KMS-11 (cell line): Measurements from ENCODE around the gene DNAJA2.

Experiments used
- H2AFZ ChIP-seq: fragments of 200-600 bp; sonication (generic); 2 replicates; pipeline ENCODE4 v1.6.1; 2016; ENCODE audit warnings: antibody characterized with exemption, mixed run types, low read depth
- H3K27ac ChIP-seq: fragments of 200-600 bp; sonication (generic); 2 replicates; pipeline ENCODE4 v1.6.1; 2016; ENCODE audit warnings: mild to moderate bottlenecking, mixed run types
- H3K27me3 ChIP-seq: fragments of 200-600 bp; sonication (generic); 2 replicates; pipeline ENCODE4 v1.6.1; 2017; ENCODE audit warnings: mild to moderate bottlenecking, low read depth, mixed run types, moderate library complexity; ENCODE audit not compliant: insufficient read depth
- H3K36me3 ChIP-seq: fragments of 200-600 bp; sonication (generic); 2 replicates; pipeline ENCODE4 v1.6.1; 2017; ENCODE audit warnings: mild to moderate bottlenecking, mixed run types; ENCODE audit not compliant: insufficient read depth
- H3K4me1 ChIP-seq: fragments of 200-600 bp; sonication (generic); 2 replicates; pipeline ENCODE4 v1.6.1; 2016; ENCODE audit warnings: mild to moderate bottlenecking, low read depth, mixed run types; ENCODE audit not compliant: poor library complexity, severe bottlenecking
- H3K4me2 ChIP-seq: fragments of 200-600 bp; sonication (generic); 2 replicates; pipeline ENCODE4 v1.7.0; 2016; ENCODE audit warnings: mild to moderate bottlenecking, mixed run types
- H3K4me3 ChIP-seq: fragments of 200-600 bp; sonication (generic); IDR thresholded peaks from 2 replicates; pipeline ENCODE4 v1.6.1; 2017; ENCODE audit warnings: low read depth, low read length, mixed read lengths; ENCODE audit not compliant: insufficient read depth
- H3K79me2 ChIP-seq: fragments of 200-600 bp; sonication (generic); 2 replicates; pipeline ENCODE4 v1.6.1; 2016; ENCODE audit warnings: low read depth, mixed run types; ENCODE audit not compliant: insufficient read depth
- H3K9ac ChIP-seq: fragments of 200-600 bp; sonication (generic); 2 replicates; pipeline ENCODE4 v1.6.1; 2016; ENCODE audit warnings: mild to moderate bottlenecking, mixed run types
- H4K20me1 ChIP-seq: fragments of 200-600 bp; sonication (generic); 2 replicates; pipeline ENCODE4 v1.6.1; 2016; ENCODE audit warnings: mild to moderate bottlenecking, mixed run types; ENCODE audit not compliant: insufficient read depth
- TF ChIP-seq, protein P1 (sequence below): fragments of 200-600 bp; sonication (generic); conservative IDR thresholded peaks from 2 replicates; pipeline ENCODE4 v1.6.1; 2017; ENCODE audit warnings: low read depth, mild to moderate bottlenecking, antibody characterized with exemption, low read length, moderate library complexity, mixed read lengths

Gene DNAJA2

DNA sequence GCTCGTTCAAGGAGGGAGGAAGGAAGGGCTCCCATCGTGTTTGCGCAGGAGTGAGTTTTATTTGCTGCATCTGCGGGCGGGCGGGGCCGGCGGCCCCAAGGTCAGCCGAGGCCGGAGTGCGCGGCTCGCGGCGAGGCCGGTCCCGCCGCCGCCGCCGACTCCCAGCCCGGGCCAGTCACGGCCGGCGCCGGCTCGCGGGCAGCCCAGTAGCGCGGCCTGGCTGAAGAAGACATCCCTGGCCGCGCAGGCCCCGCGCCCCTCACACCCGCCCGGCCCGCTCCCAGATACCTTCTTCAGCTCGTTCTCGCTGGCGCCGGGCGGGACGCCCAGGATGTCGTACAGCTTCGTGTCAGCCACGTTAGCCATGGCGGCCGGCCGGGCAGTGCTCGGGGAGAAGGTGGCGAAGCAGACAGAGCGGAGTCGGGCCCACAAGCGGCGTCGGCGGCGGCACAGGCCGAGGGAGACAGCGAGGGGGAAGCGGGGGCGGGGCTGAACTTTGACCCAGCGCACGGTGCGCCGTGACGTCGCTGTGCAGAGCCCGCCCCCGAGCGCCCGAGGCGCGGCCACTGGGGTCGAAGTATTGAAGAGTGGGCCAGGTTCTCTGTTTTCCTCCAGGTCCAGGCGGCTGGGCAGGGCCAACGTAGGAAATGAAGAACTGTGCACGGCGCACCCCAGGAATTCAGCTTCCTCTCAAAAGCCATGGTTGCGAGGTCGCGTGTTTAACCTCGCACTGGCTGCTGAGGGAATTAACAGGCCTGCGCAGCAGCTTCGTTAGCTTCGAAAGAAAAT lies at the start of gene DNAJA2:
DNAJA2 (minus strand) TSS at position 468 of the 789 bp plus-strand sequence; CDS start at position 366, 102 bp downstream.
- TF ChIP-seq, protein P1, sequence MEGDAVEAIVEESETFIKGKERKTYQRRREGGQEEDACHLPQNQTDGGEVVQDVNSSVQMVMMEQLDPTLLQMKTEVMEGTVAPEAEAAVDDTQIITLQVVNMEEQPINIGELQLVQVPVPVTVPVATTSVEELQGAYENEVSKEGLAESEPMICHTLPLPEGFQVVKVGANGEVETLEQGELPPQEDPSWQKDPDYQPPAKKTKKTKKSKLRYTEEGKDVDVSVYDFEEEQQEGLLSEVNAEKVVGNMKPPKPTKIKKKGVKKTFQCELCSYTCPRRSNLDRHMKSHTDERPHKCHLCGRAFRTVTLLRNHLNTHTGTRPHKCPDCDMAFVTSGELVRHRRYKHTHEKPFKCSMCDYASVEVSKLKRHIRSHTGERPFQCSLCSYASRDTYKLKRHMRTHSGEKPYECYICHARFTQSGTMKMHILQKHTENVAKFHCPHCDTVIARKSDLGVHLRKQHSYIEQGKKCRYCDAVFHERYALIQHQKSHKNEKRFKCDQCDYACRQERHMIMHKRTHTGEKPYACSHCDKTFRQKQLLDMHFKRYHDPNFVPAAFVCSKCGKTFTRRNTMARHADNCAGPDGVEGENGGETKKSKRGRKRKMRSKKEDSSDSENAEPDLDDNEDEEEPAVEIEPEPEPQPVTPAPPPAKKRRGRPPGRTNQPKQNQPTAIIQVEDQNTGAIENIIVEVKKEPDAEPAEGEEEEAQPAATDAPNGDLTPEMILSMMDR = no peak
- peaks cover 6% of the 10 kb centered on the region; the same call in 1 of the 2 replicates for H3K36me3 ChIP-seq

GRCh38 chr16:47019568-47019967 lies 46.1 kb upstream of the DNAJA2 start:
- no peak overlapping the region for H3K9ac ChIP-seq
- H4K20me1 ChIP-seq = no peaks in the 10 kb centered on the region
- no peak overlapping the region for H3K4me3 ChIP-seq
- H2AFZ ChIP-seq = no peak overlapping the region
- no peak overlapping the region for H3K27ac ChIP-seq
- no peaks in the 10 kb centered on the region for H3K27me3 ChIP-seq
- TF ChIP-seq, protein P1 = no peak
- peaks cover 8% of the 10 kb centered on the region for H3K4me1 ChIP-seq
- no peaks in the 10 kb centered on the region for H3K79me2 ChIP-seq
- no peak overlapping the region for H3K4me2 ChIP-seq
- H3K36me3 ChIP-seq = no peaks in the 10 kb centered on the region

More for the DNA sequence above, at the start of gene DNAJA2:
- no peak within 1 kb of the TSS for H3K4me3 ChIP-seq
- H3K27ac ChIP-seq = peak within 1 kb of the TSS; percentile 96
- no peaks in the 10 kb centered on the region for H3K27me3 ChIP-seq
- peak within 1 kb of the TSS; percentile 58 for H2AFZ ChIP-seq
- H3K4me1 ChIP-seq = peaks cover 36% of the 10 kb centered on the region
- H4K20me1 ChIP-seq = peaks cover 9% of the 10 kb centered on the region; the same call in 1 of the 2 replicates
- H3K4me2 ChIP-seq = peak within 1 kb of the TSS; percentile 97
- H3K79me2 ChIP-seq = peaks cover 52% of the 10 kb centered on the region
- peak within 1 kb of the TSS; percentile 96 for H3K9ac ChIP-seq

GRCh38 chr16:47018223-47018891 lies 44.9 kb upstream of the DNAJA2 start:
- Histone ChIP-seq H4K20me1 (no peaks in the 10 kb centered on the region), H3K4me2 (no peak overlapping the region), H3K79me2 (no peaks in the 10 kb centered on the region), H3K4me3 (no peak overlapping the region), H3K4me1 (peaks cover 8% of the 10 kb centered on the region), H3K36me3 (no peaks in the 10 kb centered on the region), H2AFZ (peak overlapping the region; percentile 6; the same call in 1 of the 2 replicates), H3K27ac (no peak overlapping the region), H3K9ac (no peak overlapping the region), H3K27me3 (no peaks in the 10 kb centered on the region)
- TF ChIP-seq, protein P1 = peak; percentile 41; the same call in 1 of the 2 replicates

DNA sequence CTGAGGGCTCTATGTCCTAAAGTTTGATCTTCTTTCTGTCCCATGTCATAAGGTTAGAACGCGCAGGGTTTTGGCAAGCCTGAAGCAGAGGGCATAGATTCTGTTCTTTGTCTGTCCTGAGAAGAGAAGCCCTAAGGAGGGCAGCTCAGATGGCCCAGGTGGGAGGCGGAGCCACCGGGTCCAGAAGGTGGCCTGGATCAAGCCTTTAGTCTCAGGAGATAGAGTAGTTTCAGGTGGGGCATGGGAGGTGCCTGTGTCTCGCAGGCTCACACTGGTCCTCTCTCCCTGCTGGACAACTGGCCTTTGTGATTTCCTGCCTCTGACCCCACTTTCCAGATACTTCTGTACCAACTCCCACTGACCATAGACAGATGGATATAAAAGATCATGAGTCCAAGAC lies 44.2 kb upstream of the DNAJA2 start:
- Histone ChIP-seq H3K36me3 (no peaks in the 10 kb centered on the region), H3K4me1 (peaks cover 8% of the 10 kb centered on the region), H3K4me2 (no peak overlapping the region), H3K27me3 (no peaks in the 10 kb centered on the region), H3K27ac (no peak overlapping the region), H3K4me3 (no peak overlapping the region), H2AFZ (peak overlapping the region; percentile 6; the same call in 1 of the 2 replicates), H3K9ac (no peak overlapping the region), H3K79me2 (no peaks in the 10 kb centered on the region), H4K20me1 (no peaks in the 10 kb centered on the region)
- TF ChIP-seq, protein P1 = no peak
